HG03342 (cell line): Measurements from ENCODE around the gene MYL6B.
A peak's percentile ranks its signal among the peaks of the same experiment; 100 is the strongest.
"Not testable (repeated sequence)": the region's sequence is repeated elsewhere in the genome, so short reads cannot be mapped to it uniquely, and the experiment has no call there.

Source experiments
- ATAC-seq: cut with Tn5 transposase; IDR thresholded peaks from one replicate; pipeline ENCODE4 v1.9.1; 2021; ENCODE audit warnings: mild to moderate bottlenecking, moderate library complexity; ENCODE audit not compliant: unreplicated experiment

The MYL6B gene

GRCh38 chr12:56151672-56152131, 685 bp upstream of the MYL6B start:
- ATAC-seq: peak; percentile 54

- ATAC-seq: no peak
These were observed 630 bp downstream of the MYL6B start for GRCh38 chr12:56152756-56153677.

GRCh38 chr12:56153678-56154065, 1.3 kb downstream of the MYL6B start:
- ATAC-seq: no peak

GRCh38 chr12:56154246-56154771, 1.9 kb downstream of the MYL6B start:
- ATAC-seq: no peak

DNA sequence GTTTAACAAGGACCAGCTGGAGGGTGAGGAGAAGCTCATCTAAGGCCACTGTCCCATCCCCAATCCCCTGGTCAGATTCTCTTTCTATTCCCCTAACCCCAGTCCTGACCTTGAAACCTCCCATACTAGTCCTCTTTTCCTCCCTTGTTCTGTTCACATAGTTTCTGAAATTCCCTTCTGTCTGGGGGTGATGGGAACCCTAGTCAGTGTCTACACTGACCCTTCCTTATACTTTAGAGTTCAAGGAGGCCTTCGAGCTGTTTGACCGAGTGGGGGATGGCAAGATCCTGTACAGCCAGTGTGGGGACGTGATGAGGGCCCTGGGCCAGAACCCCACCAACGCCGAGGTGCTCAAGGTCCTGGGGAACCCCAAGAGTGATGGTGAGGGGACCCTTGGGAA, 2.4 kb downstream of the MYL6B start:
- ATAC-seq: no peak

- ATAC-seq: no peak
These were observed 3.0 kb downstream of the MYL6B start for GRCh38 chr12:56155256-56155845.

DNA sequence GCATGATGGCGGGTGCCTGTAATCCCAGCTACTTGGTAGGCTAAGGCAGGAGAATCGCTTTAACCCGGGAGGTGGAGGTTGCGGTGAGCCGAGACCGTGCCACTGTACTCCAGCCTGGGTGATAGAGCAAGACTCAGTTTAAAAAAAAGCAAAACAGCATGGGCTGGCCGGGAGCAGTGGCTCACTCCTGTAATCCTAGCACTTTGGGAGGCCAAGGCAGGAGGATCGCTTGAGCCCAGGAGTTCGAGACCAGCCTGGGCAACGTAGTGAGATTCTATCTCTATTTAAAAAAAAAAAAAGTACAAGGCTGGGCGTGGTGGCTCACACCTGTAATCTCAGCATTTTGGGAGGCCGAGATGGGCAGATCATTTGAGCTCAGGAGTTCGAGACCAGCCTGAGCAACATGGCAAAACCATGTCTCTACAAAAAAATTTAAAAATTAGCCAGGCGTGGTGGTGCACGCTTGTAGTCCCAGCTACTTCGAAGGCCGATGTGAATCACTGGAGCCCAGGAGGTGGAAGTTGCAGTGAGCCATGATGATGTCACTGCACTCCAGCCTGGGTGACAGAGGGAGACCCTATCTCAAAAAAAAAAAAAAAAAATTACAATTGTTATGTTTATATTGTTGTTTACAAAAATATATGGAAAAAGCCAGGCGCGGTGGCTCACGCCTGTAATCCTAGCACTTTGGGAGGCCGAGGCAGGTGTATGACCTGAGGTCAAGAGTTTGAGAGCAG, 4.2 kb downstream of the MYL6B start:
- ATAC-seq: not testable (repeated sequence)

- peak; percentile 35 for ATAC-seq
These were observed 5.0 kb downstream of the MYL6B start for GRCh38 chr12:56157201-56158028.

GRCh38 chr12:56158029-56158925, 5.9 kb downstream of the MYL6B start, which contains the start of gene MYL6:
TSS of gene MYL6 (plus strand) at chr12:56158359. CDS start at chr12:56158402, 43 bp downstream.
- ATAC-seq: peak; percentile 86

DNA sequence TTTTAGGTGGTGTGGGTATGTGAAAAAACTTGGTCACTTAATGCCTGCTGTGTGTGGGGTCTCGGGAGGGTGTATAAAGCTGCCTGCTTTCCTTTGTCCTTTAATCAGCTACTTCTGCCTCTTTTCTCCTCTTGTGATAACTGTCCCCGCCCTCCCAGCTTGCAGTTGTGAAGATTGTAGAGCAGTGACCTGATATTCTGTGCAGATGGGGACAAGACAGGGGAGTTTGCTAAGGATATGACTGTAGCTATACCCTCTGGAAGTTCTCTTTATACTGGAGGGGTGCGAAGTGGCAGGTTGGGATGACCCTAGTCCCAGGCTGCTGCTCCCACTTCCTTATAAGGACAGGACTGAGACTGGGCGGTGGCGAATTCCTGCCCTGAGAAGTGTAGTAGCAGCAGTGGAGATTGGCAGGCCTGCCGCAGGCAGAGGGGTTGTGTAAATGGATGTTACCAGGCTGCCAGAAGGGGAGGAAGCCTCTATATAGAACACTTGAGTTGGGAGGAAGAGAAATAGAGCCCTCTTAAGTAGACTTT, 6.6 kb downstream of the MYL6B start:
- ATAC-seq: no peak

DNA sequence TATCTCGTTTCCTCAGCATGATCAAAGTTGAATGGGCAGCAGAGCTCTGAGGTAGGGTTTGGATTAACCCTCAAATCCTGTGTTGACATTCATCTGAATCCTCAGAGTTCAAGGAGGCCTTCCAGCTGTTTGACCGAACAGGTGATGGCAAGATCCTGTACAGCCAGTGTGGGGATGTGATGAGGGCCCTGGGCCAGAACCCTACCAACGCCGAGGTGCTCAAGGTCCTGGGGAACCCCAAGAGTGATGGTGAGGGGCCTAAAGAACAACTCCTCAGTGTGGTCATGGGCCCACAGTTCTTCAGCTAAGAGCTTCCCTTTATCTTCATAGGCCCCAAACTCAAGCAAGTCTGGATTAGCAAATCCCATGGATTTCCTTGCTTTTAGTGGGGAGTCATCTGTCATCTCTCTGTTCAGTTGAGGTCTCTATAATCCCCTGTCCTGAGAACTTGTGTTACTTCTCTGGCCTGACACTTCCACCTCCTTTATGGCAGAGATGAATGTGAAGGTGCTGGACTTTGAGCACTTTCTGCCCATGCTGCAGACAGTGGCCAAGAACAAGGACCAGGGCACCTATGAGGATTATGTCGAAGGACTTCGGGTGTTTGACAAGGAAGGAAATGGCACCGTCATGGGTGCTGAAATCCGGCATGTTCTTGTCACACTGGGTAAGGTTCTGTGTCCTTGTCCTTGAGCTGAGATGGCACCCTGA, 7.2 kb downstream of the MYL6B start:
- no peak for ATAC-seq

DNA sequence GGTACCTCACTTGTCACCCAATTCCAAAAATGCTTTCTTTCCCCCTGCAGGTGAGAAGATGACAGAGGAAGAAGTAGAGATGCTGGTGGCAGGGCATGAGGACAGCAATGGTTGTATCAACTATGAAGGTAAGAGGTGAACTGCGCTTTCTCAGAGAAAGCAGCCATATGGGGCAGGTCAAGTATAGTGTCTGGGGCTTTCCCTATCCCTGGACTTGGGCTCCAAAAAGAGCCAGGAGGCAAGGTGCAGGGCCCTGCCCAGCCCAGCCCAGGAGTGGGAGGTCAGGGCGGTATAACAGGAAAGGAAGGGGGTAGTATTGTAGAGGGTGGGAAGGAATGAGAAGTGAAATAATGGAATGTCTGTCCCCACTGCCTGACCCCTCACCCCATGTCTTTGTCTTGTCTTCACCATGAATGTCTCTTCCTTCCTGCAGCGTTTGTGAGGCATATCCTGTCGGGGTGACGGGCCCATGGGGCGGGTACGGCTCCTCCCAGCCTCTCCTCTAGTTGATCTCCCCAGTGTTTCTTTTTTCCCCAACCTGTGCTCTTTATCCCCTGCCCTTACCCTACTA, 7.9 kb downstream of the MYL6B start:
- no peak for ATAC-seq

DNA sequence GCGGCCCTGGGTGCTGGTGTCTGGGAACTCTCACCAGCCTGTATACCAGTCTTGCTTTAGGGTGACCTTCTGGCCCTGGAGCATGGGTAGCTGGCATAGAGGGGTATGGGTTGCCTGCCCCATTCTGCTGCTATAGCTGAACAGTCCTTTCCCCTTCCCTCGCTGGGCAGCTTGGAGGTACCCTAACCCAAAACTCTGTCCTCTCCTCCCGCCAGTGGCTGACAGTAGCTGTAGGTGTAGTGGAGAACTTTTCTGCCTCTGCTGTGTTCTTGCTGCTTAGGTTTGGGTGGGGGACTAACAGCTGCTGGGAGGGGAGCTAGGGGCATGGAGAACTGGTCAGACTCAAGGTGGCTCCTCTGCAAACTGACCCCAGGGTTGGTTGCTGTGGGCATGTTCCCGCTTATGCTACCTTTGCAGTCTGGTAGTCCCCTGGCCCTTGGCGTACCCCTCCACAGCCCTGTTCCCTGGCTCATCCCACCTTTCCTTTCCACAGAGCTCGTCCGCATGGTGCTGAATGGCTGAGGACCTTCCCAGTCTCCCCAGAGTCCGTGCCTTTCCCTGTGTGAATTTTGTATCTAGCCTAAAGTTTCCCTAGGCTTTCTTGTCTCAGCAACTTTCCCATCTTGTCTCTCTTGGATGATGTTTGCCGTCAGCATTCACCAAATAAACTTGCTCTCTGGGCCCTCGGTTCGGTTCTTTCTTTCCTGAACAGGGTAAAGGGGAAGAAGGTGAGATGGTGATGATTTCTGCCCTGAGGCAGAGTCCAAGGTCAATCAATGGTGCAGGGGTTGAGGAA, 8.7 kb downstream of the MYL6B start:
- ATAC-seq: no peak

DNA sequence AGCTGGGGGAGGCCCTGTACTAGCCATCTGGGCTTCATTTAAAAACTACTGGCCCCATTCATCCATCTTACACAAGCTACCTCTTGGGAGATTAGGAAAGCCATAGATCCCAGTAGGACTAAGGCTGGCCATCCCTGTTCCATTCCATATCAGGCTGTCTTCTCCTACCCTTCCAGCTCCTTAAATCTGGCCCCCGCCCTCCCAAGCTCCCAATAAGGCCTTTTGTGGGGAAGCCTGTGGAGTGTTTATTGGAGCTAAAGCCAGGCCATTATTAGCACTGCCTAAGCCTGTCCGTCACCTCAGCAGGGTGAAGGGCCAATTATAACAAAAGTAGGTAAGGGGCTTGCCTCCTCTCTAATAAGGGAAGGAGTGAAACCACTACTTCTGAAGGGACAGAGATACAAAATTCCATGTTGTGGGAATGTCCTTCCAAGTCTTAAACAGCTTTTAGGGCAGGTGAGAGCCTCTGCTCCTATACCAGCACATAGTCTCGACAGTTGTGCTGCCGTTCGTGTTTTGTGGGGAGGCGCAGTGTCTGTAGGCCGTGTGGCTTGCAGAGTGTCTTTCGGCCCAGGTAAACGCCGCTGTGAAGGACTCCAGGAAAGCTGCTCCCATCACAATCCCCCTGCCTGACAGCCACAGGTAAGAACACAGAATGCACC, 9.4 kb downstream of the MYL6B start:
- ATAC-seq: no peak

GRCh38 chr12:56162468-56163290, 10.3 kb downstream of the MYL6B start:
- ATAC-seq: no peak
